ENCODE results near the gene CHPF2. TPM values are rescaled to one million over a fixed set of nuclear protein-coding genes. Genes with fewer than 3 reads are reported as not detected.

Gene CHPF2
- total RNA-seq, 4 donors from 2014 or later = 31.4 to 50.2 (median 43.2) TPM

DNA sequence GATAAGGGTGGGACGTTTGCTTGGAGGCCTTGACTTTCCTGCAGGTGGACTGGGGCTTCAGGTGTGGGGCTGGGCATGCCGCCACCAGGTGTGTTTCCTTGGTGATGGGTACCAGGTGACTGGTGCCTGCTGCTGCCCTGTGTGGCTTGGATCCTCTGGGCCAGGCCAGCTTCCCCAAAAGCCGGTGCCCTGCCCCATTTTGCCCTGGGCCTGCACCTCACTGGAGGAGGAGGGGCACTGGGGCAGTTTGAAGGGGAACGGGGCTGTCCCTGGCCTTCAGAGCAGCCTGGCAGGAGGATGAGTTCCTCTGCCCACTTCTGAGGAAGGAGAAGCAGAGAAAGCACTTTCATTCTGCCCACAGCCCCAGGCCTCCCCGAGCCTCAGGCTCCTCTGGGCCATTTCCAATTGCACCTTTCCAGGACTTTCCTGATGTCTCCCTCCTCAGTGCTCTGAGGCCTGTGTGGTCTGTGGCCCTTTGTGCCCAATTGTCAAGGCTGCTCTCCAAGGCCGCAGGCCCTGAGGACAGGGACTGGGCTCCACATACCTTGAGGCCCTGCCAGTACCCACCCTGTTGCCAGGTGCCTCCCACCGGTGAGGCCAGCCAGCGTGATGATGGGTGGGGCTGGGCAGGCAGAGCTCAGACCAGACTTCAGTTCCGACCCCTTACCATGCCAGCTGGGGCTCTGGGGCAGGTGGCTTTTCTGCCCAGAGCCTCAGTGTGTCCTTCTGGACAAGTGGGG, 41.5 kb downstream of the CHPF2 start:
- Histone ChIP-seq H3K9me3 (no peaks in the 10 kb centered on the region), H3K36me3 (no peaks in the 10 kb centered on the region), H3K4me1 (peaks cover 0 to 16% (median 0%) of the 10 kb centered on the region in 4 donors), H3K4me3 (no peak overlapping the region), H3K27ac (no peak overlapping the region), H3K27me3 (no peaks in the 10 kb centered on the region)
- TF ChIP-seq, protein P1, sequence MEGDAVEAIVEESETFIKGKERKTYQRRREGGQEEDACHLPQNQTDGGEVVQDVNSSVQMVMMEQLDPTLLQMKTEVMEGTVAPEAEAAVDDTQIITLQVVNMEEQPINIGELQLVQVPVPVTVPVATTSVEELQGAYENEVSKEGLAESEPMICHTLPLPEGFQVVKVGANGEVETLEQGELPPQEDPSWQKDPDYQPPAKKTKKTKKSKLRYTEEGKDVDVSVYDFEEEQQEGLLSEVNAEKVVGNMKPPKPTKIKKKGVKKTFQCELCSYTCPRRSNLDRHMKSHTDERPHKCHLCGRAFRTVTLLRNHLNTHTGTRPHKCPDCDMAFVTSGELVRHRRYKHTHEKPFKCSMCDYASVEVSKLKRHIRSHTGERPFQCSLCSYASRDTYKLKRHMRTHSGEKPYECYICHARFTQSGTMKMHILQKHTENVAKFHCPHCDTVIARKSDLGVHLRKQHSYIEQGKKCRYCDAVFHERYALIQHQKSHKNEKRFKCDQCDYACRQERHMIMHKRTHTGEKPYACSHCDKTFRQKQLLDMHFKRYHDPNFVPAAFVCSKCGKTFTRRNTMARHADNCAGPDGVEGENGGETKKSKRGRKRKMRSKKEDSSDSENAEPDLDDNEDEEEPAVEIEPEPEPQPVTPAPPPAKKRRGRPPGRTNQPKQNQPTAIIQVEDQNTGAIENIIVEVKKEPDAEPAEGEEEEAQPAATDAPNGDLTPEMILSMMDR (IDR thresholded peaks at IDR 0.05) = no peak
- TF ChIP-seq POLR2A (IDR thresholded peaks at IDR 0.05) = no peak
- no peak for DNase-seq

DNA sequence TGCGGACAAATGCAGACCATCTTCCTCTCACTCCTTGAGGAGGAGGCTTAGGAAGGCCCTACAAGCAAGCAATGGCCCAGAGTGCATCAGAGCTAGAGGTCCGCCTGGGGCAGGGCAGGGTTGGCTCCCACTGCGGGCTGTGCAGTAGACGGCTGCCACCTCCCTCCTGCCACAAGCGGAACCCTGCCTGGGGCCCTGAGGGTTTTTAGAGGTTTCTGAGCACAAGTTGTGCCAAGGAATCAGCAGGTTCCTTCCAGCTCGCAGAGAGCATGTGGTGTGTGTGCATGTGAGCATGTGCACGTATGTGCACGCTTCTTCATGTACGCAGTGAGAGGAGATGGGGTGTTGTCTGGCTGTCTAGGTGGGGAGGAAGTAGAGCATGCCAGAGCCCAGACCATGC, 42.1 kb downstream of the CHPF2 start:
- TF ChIP-seq, protein P1 (IDR thresholded peaks at IDR 0.05) = no peak
- DNase-seq = no peak
- Histone ChIP-seq H3K27me3 (no peaks in the 10 kb centered on the region), H3K27ac (no peak overlapping the region), H3K4me3 (no peak overlapping the region), H3K9me3 (no peaks in the 10 kb centered on the region), H3K36me3 (no peaks in the 10 kb centered on the region), H3K4me1 (peaks cover 0 to 16% (median 0%) of the 10 kb centered on the region in 4 donors)

DNA sequence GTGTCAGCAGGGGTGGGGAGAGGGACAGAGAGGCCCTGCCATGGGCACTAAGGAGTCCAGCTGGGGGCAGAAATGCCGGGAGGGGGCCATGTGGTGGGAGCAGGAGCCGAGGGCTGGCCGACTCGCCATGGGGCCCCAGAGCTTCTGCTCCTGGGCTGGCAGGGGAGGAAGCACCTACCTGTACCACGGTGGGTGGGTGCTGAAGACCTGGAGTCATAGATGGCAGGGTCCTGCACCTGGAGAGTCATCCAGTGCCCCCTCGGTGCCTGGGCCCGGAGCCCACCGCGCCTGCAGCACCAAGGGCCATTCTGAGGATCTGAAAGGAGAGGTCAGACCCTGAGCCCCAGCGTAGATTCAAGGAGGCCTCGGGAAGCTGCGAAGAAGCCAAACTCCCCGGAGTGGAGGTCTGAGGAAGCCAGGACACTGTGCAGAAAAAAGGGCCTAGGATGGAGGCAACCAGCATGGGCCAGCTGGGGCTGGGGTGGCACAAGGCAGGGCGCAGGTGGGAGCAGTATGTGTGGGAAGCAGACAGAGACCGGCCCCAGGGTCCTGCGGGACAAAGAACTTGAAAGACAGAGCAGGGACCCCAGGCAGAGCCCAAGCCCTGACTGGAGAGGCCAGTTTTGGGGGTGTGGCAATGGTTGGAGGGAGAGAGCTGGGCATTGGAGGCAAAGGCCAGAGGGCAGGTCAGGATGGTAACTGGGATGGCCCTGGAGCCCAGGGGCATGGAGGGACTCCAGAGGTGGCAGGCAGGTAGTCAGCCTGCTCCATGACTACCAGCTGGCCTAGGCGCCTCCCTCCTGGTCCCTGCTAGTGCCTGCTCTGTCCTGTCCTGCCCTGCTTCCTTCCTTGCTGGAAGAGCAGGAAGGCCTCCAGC, 42.9 kb downstream of the CHPF2 start:
- no peaks in the 10 kb centered on the region for H3K27me3 ChIP-seq
- DNase-seq = no peak
- H3K4me1 ChIP-seq = peaks cover 0 to 16% (median 0%) of the 10 kb centered on the region in 4 donors
- H3K27ac ChIP-seq = no peak overlapping the region
- H3K36me3 ChIP-seq = no peaks in the 10 kb centered on the region
- no peaks in the 10 kb centered on the region for H3K9me3 ChIP-seq
- TF ChIP-seq, protein P1 (IDR thresholded peaks at IDR 0.05) = no peak
- no peak for TF ChIP-seq POLR2A (IDR thresholded peaks at IDR 0.05)
- no peak overlapping the region for H3K4me3 ChIP-seq

DNA sequence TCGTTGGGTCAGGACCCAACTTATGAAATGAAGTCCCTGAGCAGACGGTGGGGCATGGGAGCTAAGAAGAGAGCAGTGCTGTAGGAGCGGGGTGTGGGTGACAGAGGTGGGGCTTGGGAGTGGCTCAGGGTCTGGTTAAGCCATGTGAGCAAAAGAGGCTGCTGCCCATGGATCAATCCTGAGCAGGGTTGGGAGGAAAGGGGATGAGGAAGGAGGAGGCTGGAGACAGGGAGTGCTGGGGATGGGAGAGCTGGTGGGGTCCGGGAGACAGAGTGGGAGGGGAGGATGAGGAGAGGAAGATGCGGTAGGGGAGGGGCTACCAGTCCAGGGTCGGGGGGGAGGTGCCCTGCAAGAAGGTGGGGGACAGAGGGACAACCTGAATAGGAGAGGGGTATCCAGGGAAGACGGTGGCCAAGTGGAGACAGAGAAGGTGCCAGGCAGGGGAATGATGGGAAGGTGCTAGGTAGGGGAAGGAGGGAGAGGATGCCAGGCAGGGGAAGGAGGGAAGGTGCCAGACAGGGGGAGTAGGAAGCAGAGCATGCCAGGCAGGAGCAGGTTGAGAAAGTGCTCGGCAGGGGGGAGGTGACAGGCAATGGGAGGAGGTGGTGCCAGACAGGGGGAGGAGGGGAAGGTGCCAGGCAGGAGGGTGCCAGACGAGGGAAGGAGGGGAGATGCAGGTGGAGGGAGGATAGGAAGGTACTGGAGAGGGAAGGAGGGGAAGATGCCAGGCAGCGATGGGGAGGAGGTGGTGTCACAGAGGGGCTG, 43.7 kb downstream of the CHPF2 start:
- H3K36me3 ChIP-seq = no peaks in the 10 kb centered on the region
- no peaks in the 10 kb centered on the region for H3K9me3 ChIP-seq
- H3K27ac ChIP-seq = no peak overlapping the region
- no peak for DNase-seq
- H3K4me1 ChIP-seq = peaks cover 0 to 16% (median 0%) of the 10 kb centered on the region in 4 donors
- H3K27me3 ChIP-seq = no peaks in the 10 kb centered on the region
- no peak for TF ChIP-seq POLR2A (IDR thresholded peaks at IDR 0.05)
- TF ChIP-seq, protein P1 (IDR thresholded peaks at IDR 0.05) = no peak
- peak overlapping the region in 3 of 4 donors; percentile 46 to 52 (median 49) for H3K4me3 ChIP-seq
